Ovary (tissue), 3 donors: ENCODE data around the gene PMIS2.

ENCODE experiments used
- EP300 ChIP-seq: sonication (generic); formaldehyde crosslinking; IDR thresholded peaks from one replicate; pipeline ENCODE4 v1.6.1; 2017; ENCODE audit warnings: antibody characterized with exemption
- POLR2A ChIP-seq: fragments of 450-650 bp; IDR thresholded peaks from one replicate; pipeline ENCODE4 v1.6.1; 2017; ENCODE audit warnings: antibody characterized with exemption, mild to moderate bottlenecking, moderate library complexity
- TF ChIP-seq, protein P1 (sequence below), 3 donors: fragments of 450-650 bp in 2 of 3; fragments of 200-600 bp in 1 of 3; IDR thresholded peaks; one replicate each; pipeline versions ENCODE4 v1.5.1 to v1.8.0; 2016 to 2022; ENCODE audit warnings: antibody characterized with exemption in 3 of 3, mild to moderate bottlenecking in 1 of 3
- donor health status: DM: no; HTN: no; CAD: no.

DNA sequence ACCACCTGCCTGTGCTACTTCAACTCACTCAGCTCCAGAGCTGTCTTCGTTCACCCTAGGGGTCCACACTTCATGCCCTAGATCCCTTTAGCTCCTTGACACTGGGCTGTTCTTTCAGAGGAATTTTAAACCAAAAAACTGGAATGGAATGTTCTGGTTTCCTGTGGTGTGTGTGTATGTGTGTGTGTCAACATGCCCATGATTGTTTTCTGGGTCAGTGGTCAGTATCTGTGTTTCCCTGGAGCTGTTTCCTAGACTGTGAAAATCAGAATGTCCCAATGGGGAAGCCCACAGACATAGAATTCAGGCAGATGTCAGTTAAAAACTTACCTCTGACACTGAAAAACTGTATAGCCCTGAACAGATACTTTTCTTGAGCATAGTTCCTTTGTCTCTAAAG lies 1.3 kb downstream of the PMIS2 start:
- TF ChIP-seq, protein P1, sequence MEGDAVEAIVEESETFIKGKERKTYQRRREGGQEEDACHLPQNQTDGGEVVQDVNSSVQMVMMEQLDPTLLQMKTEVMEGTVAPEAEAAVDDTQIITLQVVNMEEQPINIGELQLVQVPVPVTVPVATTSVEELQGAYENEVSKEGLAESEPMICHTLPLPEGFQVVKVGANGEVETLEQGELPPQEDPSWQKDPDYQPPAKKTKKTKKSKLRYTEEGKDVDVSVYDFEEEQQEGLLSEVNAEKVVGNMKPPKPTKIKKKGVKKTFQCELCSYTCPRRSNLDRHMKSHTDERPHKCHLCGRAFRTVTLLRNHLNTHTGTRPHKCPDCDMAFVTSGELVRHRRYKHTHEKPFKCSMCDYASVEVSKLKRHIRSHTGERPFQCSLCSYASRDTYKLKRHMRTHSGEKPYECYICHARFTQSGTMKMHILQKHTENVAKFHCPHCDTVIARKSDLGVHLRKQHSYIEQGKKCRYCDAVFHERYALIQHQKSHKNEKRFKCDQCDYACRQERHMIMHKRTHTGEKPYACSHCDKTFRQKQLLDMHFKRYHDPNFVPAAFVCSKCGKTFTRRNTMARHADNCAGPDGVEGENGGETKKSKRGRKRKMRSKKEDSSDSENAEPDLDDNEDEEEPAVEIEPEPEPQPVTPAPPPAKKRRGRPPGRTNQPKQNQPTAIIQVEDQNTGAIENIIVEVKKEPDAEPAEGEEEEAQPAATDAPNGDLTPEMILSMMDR (IDR thresholded peaks at IDR 0.05) = no peak
- no peak for TF ChIP-seq POLR2A
- no peak for TF ChIP-seq EP300
